OCI-LY1 (cell line): Measurements from ENCODE around the gene PSMB5.

Source experiments
- H2AFZ ChIP-seq: fragments of 200-600 bp; sonication (generic), shearing (Covaris generic); 2 replicates; pipeline ENCODE4 v1.6.0; 2014; ENCODE audit warnings: antibody characterized with exemption, mild to moderate bottlenecking, low read length
- H3F3A ChIP-seq: fragments of 200-600 bp; sonication (generic), shearing (Covaris generic); 2 replicates; pipeline ENCODE4 v1.6.0; 2014; ENCODE audit warnings: mild to moderate bottlenecking, antibody characterized with exemption, low read length, moderate library complexity; ENCODE audit not compliant: insufficient read depth
- H3K27ac ChIP-seq: fragments of 200-600 bp; sonication (generic); 2 replicates; pipeline ENCODE4 v1.5.1; 2014; ENCODE audit warnings: low read length, mixed run types, mild to moderate bottlenecking, low read depth; ENCODE audit not compliant: poor library complexity, severe bottlenecking
- H3K27me3 ChIP-seq: fragments of 200-600 bp; sonication (generic); 2 replicates; pipeline ENCODE4 v1.6.0; 2014; ENCODE audit warnings: antibody characterized with exemption, mild to moderate bottlenecking, low read length, moderate library complexity; ENCODE audit not compliant: insufficient read depth
- H3K36me3 ChIP-seq: fragments of 200-600 bp; sonication (generic); 2 replicates; pipeline ENCODE4 v1.6.1; 2014; ENCODE audit warnings: mild to moderate bottlenecking, antibody characterized with exemption, low read length, moderate library complexity, mixed read lengths; ENCODE audit not compliant: insufficient read depth
- H3K4me1 ChIP-seq: fragments of 200-600 bp; sonication (generic); 2 replicates; pipeline ENCODE4 v1.5.1; 2014; ENCODE audit warnings: mild to moderate bottlenecking, low read length, moderate library complexity; ENCODE audit not compliant: insufficient read depth, severe bottlenecking
- H3K4me2 ChIP-seq: fragments of 200-600 bp; sonication (generic), shearing (Covaris generic); 2 replicates; pipeline ENCODE4 v1.6.1; 2014; ENCODE audit warnings: low read length
- H3K4me3 ChIP-seq: fragments of 200-600 bp; sonication (generic); 2 replicates; pipeline ENCODE4 v1.5.1; 2014; ENCODE audit warnings: low read length, low read depth, mild to moderate bottlenecking, mixed read lengths; ENCODE audit not compliant: poor library complexity, severe bottlenecking
- H3K79me2 ChIP-seq: fragments of 200-600 bp; shearing (Covaris generic); 2 replicates; pipeline ENCODE4 v1.6.1; 2016; ENCODE audit warnings: mixed run types, low read length, mixed read lengths; ENCODE audit not compliant: insufficient read depth
- H3K9ac ChIP-seq: fragments of 200-600 bp; sonication (generic), shearing (Covaris generic); 2 replicates; pipeline ENCODE4 v1.6.1; 2014; ENCODE audit warnings: mild to moderate bottlenecking, low read length, mixed read lengths
- H3K9me2 ChIP-seq: fragments of 200-600 bp; sonication (generic), shearing (Covaris generic); 2 replicates; pipeline ENCODE4 v1.6.1; 2014; ENCODE audit warnings: low read depth, mild to moderate bottlenecking, low read length, mixed read lengths
- H3K9me3 ChIP-seq: fragments of 200-600 bp; shearing (Covaris generic); 2 replicates; pipeline ENCODE4 v1.6.1; 2014; ENCODE audit warnings: low read length, mixed read lengths
- H4K20me1 ChIP-seq: fragments of 200-600 bp; sonication (generic), shearing (Covaris generic); 2 replicates; pipeline ENCODE4 v1.6.0; 2016; ENCODE audit warnings: mild to moderate bottlenecking, low read length; ENCODE audit not compliant: insufficient read depth
- EZH2 ChIP-seq: fragments of 200-600 bp; sonication (generic), shearing (Covaris generic); IDR thresholded peaks from 2 replicates; pipeline ENCODE4 v1.8.0; 2017; ENCODE audit warnings: borderline replicate concordance, mixed run types, mild to moderate bottlenecking, antibody characterized with exemption, low read length, moderate library complexity, mixed read lengths
- TF ChIP-seq, protein P1 (sequence below): fragments of 200-600 bp; sonication (generic), shearing (Covaris generic); IDR thresholded peaks from 2 replicates; pipeline ENCODE4 v1.5.1; 2017; ENCODE audit warnings: mild to moderate bottlenecking, antibody characterized with exemption, low read length, moderate library complexity, mixed read lengths

Gene PSMB5

GRCh38 chr14:23074906-23075305, 40.2 kb upstream of the PSMB5 start:
- no peak overlapping the region for H3K9ac ChIP-seq
- H3K9me3 ChIP-seq, result no peaks in the 10 kb centered on the region
- no peaks in the 10 kb centered on the region for H3K9me2 ChIP-seq
- no peak for TF ChIP-seq EZH2
- TF ChIP-seq, protein P1, sequence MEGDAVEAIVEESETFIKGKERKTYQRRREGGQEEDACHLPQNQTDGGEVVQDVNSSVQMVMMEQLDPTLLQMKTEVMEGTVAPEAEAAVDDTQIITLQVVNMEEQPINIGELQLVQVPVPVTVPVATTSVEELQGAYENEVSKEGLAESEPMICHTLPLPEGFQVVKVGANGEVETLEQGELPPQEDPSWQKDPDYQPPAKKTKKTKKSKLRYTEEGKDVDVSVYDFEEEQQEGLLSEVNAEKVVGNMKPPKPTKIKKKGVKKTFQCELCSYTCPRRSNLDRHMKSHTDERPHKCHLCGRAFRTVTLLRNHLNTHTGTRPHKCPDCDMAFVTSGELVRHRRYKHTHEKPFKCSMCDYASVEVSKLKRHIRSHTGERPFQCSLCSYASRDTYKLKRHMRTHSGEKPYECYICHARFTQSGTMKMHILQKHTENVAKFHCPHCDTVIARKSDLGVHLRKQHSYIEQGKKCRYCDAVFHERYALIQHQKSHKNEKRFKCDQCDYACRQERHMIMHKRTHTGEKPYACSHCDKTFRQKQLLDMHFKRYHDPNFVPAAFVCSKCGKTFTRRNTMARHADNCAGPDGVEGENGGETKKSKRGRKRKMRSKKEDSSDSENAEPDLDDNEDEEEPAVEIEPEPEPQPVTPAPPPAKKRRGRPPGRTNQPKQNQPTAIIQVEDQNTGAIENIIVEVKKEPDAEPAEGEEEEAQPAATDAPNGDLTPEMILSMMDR, result no peak
- H3K79me2 ChIP-seq, result peaks cover 11% of the 10 kb centered on the region
- H2AFZ ChIP-seq, result no peak overlapping the region
- H3K4me3 ChIP-seq, result no peak overlapping the region
- H3F3A ChIP-seq, result 0 out of 2 replicates have a peak, but pooled peaks cover 5% of the 10 kb centered on the region
- H3K27me3 ChIP-seq, result no peaks in the 10 kb centered on the region
- H3K4me1 ChIP-seq, result peaks cover 17% of the 10 kb centered on the region
- no peak overlapping the region for H3K27ac ChIP-seq
- no peak overlapping the region for H3K4me2 ChIP-seq
- peaks cover 61% of the 10 kb centered on the region for H3K36me3 ChIP-seq
- no peaks in the 10 kb centered on the region for H4K20me1 ChIP-seq

DNA sequence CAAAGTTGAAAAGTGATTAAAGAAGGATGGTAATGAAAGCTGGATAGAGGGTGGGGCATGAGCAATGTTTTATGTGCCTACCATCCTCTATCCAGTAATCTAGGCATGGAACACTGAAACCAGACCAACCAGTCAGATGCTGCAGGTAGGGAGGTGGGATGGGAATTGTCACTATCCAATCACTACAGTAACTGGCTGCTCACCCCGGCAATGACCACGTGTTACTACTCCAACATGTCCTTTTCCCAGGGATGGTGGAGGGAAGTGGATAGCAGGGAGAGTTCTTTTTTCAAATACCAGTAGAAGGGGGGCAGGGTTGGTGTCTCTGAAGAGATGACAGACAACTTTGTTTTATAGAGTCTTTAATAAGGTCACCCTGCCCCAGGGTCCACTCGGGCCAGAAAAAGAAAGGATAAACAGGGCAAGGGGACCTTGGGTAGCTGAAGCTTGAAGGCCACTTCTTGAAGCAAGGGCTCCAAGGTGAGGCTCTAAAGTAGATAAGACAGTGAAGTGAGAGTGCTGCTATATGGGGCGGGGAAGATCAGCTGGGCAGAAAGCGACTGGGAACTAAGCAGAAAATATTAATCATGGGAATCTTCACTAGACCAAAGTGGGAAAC, 37.3 kb upstream of the PSMB5 start:
- Histone ChIP-seq H2AFZ (no peak overlapping the region), H3K4me1 (peaks cover 32% of the 10 kb centered on the region), H3K4me3 (peak overlapping the region; percentile 87), H3F3A (no peaks in the 10 kb centered on the region), H3K36me3 (peaks cover 55% of the 10 kb centered on the region), H3K9me3 (no peaks in the 10 kb centered on the region), H3K9ac (peak overlapping the region; percentile 95; the same call in 1 of the 2 replicates), H3K27me3 (no peaks in the 10 kb centered on the region), H3K4me2 (peak overlapping the region; percentile 97; the same call in 1 of the 2 replicates), H3K27ac (peak overlapping the region; percentile 17), H3K9me2 (no peaks in the 10 kb centered on the region), H3K79me2 (peaks cover 11% of the 10 kb centered on the region), H4K20me1 (no peaks in the 10 kb centered on the region)
- TF ChIP-seq, protein P1, result no peak
- TF ChIP-seq EZH2, result no peak

- H3K36me3 ChIP-seq, result peaks cover 55% of the 10 kb centered on the region
- no peaks in the 10 kb centered on the region for H3F3A ChIP-seq
- H3K9ac ChIP-seq, result peak overlapping the region; percentile 95
- H3K4me2 ChIP-seq, result peak overlapping the region; percentile 97
- no peak for TF ChIP-seq EZH2
- peak overlapping the region; percentile 51 for H3K27ac ChIP-seq
- no peaks in the 10 kb centered on the region for H3K9me2 ChIP-seq
- peaks cover 32% of the 10 kb centered on the region for H3K4me1 ChIP-seq
- no peaks in the 10 kb centered on the region for H4K20me1 ChIP-seq
- H3K9me3 ChIP-seq, result no peaks in the 10 kb centered on the region
- no peaks in the 10 kb centered on the region for H3K27me3 ChIP-seq
- no peak overlapping the region for H2AFZ ChIP-seq
- H3K79me2 ChIP-seq, result peaks cover 11% of the 10 kb centered on the region
- H3K4me3 ChIP-seq, result peak overlapping the region; percentile 87
These were observed 36.7 kb upstream of the PSMB5 start for GRCh38 chr14:23071244-23071920.
